HG03103 (cell line): ENCODE measurements around the gene ADRA1B.
"Not testable (repeated sequence)": the region's sequence is repeated elsewhere in the genome, so short reads cannot be mapped to it uniquely, and the experiment has no call there.

Experiments
- ATAC-seq: cut with Tn5 transposase; IDR thresholded peaks from one replicate; pipeline ENCODE4 v1.9.1; 2021; ENCODE audit warnings: low read depth; ENCODE audit not compliant: unreplicated experiment

ADRA1B gene

GRCh38 chr5:159965031-159965837 is 49.0 kb downstream of the ADRA1B start:
- no peak for ATAC-seq

GRCh38 chr5:159965838-159966128 is 49.5 kb downstream of the ADRA1B start:
- not testable (repeated sequence) for ATAC-seq

- ATAC-seq: no peak
Observed at GRCh38 chr5:159969966-159970365, 53.7 kb downstream of the ADRA1B start.

GRCh38 chr5:159971038-159971437 is 54.8 kb downstream of the ADRA1B start:
- ATAC-seq: no peak

- ATAC-seq: no peak
Observed at GRCh38 chr5:159971514-159971913, 55.2 kb downstream of the ADRA1B start.

- no peak for ATAC-seq
Observed at GRCh38 chr5:159971931-159972461, 55.7 kb downstream of the ADRA1B start.

GRCh38 chr5:159972538-159973362 is 56.5 kb downstream of the ADRA1B start:
- no peak for ATAC-seq

GRCh38 chr5:159975462-159976019 is 59.3 kb downstream of the ADRA1B start:
- no peak for ATAC-seq

GRCh38 chr5:159976921-159977320 is 60.6 kb downstream of the ADRA1B start:
- ATAC-seq: no peak

GRCh38 chr5:159978358-159978757 is 62.1 kb downstream of the ADRA1B start:
- no peak for ATAC-seq

GRCh38 chr5:159982421-159983173 is 66.3 kb downstream of the ADRA1B start:
- no peak for ATAC-seq

- ATAC-seq: peak; percentile 98
Observed at GRCh38 chr5:159987031-159987674, 70.9 kb downstream of the ADRA1B start.

- no peak for ATAC-seq
Observed at GRCh38 chr5:159990506-159990905, 74.2 kb downstream of the ADRA1B start.

GRCh38 chr5:159992566-159992965 is 76.3 kb downstream of the ADRA1B start:
- no peak for ATAC-seq

GRCh38 chr5:159993194-159993593 is 76.9 kb downstream of the ADRA1B start:
- ATAC-seq: no peak

- ATAC-seq: no peak
Observed at GRCh38 chr5:159995907-159996306, 79.6 kb downstream of the ADRA1B start.

- ATAC-seq: no peak
Observed at GRCh38 chr5:160001457-160001856, 85.2 kb downstream of the ADRA1B start.

GRCh38 chr5:160007514-160007913 is 91.2 kb downstream of the ADRA1B start:
- no peak for ATAC-seq

- peak; percentile 10 for ATAC-seq
Observed at GRCh38 chr5:160008529-160008876, 92.2 kb downstream of the ADRA1B start.

- ATAC-seq: peak; percentile 99
Observed at GRCh38 chr5:160008877-160009590, 92.8 kb downstream of the ADRA1B start, which contains the start of gene TTC1. TSS of gene TTC1 (plus strand) at chr5:160009139. CDS start at chr5:160010529, 1,390 bp downstream.
